Activated CD4-positive, alpha-beta T cell treated with anti-CD3 and anti-CD28 coated beads, Interleukin-2, amount 50 U/mL, for 1 hour (primary cell): ENCODE data around the gene RPTOR.

Experiments
- DNase-seq: peaks from one replicate; pipeline ENCODE4 v3.0.0-alpha.2; 2020

Gene RPTOR

DNA sequence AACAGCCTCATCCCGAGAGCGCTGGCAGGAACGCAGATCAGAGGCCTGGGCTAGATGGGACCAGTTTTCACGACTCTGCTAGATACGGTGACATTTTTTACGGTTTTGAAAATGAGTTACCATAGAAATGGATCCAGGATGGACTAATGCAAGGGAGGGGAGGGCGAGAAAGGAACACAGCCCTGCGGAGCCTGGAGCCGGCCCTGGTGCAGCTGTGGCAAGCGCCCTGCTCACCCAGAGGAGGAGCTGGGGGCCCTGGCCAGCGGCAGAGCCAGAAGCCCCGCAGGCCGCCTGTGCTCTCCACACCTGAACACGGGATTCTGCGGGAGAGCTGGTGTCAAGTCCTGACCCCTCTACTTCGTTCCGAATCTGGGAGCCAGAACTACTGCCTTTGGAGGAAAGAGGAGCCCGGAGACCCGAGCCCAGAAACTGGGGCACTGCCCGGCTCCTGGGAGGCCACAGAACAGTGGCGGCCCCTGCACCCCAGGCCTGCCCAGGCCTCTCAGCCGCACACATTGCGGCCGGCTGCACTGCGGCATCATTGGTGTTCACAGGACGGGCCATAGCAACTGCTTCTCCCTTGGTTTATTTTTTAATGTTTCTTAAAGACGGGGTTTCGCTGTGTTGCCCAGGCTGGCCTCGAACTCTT is 358.4 kb downstream of the RPTOR start:
- no peak for DNase-seq

DNA sequence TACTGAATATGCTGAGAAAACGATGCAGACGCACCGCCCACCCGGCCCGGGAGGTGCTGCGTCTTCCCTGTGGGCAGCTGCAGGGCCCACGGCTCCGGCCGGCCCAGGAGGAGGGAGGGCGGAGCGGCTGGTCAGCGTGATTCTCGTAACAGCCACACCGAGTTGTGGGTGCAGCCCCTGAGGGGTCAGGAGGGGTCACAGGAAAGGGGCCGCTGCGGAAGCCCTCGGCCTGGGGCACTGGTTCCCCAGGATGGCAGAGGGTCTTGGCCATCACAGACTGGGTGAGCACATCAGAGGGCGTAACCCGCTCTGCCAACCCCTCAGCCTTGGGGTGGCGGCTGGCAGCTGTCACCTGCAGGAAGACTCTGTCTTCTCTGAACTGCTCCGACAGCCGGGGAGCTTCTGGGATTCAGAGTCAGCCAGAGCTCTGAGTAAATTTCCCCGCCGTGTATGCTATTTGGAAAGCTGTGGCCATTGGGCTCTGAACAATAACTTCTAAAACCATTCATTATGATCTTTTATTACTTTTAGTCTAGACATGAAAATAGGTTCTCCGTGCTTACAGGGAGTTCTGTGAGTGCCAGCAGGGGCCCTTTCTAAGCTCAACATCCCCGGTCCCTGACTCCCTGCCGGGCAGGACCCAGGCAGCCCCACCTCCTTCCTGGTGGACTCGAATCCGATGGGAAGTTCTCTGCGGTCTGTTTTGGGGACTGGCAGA is 359.6 kb downstream of the RPTOR start:
- DNase-seq: no peak

DNA sequence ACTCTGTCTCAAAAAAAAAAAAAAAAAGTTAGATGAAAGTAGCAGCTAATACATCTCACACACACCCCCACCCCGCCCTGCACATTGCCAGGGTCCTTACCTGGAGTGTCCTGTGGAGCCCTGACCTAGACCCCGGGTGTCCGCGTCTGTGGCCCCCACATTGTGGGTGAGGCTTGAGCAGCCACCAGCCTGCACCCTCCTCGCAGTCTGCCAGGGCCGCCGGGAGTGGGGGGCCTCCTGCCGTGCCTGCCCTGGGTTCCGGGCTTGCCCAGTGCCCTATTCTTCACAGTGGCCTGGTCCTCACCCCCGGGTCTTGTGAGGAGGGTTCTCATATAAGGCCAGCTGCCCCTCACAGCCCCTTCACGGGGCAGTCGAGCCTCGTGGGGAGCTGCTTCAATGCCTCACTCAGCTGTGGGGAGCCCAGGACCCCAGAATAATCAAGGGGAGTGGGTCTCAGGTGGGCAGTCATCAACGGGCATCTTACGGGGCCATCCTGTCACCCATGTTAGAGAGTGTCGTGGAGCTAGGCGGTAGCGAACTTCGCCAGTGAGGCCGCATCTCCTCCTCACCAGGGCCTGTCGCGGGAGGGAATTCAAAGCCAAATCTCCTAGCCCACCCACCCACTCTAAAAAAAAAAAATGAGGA is 361.1 kb downstream of the RPTOR start:
- no peak for DNase-seq

DNA sequence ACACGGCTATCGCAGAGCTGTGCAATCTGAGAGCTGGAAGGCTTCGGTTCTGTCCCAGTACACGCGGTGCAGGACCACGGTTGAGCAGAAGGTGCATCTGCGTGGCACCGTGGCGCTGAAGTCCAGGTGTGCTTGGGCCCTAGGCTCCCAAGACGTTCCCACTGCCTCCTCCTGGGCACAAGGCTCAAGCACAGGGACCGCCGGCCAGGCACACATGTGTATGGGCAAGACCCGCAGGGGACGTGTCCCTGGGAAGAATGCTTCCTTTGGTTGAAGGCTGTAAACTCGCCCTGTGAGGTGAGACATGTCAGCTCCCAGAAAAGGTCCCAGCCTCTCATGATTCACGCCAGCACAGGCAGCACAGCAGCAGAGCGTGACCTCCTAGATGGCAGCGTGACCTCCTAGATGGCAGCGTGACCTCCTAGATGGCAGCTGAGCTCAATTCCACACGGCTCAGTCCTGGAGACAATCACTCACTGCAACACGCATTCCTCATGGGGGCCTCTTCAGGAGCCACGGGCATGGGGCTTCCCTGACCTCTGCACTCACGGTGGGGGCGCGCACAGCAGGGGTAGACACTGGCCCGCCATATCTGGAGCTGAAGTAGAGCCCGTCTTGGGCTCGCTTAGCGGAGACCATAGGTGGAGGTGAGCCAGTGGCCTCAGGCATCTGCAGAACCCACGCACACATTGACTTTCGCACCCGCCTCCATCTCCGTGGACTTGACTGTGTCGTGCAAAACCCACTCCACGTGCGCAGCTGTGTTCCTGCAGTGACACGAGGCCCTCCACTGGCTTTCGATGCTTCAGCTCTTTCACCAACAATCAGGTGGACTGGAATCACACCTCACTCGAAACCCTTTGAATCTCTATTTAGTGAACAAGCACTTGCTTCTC is 362.0 kb downstream of the RPTOR start:
- DNase-seq: no peak

DNA sequence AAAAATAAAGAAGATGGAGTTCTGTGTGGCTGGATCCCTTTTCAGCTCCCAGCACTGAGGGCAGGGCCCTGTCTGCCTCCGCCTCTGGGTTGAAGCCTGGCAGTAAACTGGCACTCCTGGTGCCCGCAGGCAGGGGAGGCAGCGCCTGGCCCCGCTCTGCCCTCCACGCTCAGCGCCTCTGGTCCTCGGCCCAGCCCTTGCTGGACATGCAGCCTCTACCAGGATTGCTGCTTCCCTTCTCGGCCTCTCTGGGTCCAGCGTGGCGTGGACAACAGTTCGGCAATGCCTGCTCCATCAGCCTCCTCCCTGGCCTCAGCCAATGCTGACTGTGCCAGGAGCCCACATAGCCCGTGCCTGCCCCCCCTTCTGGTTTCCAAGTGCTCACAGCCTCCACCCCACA is 362.6 kb downstream of the RPTOR start:
- no peak for DNase-seq

DNA sequence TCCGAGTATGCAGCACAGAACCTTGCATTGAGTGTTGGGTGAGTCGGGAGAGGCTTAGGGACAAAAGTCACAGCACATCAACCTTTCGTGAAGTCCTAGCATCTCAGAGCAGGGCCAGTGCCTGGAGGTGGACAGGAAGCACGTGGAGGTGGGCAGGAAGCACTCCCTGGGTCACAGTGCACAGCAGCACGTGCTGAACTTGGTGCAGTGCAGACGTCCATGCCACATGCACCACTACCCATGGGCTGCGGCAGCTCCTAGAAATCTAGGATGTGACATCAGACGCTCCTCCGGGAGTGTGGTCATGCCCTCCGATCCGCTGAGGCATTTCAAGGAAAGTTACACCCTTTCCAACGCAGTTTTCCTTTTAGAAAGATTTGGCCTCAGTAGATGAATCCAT is 363.6 kb downstream of the RPTOR start:
- DNase-seq: no peak

DNA sequence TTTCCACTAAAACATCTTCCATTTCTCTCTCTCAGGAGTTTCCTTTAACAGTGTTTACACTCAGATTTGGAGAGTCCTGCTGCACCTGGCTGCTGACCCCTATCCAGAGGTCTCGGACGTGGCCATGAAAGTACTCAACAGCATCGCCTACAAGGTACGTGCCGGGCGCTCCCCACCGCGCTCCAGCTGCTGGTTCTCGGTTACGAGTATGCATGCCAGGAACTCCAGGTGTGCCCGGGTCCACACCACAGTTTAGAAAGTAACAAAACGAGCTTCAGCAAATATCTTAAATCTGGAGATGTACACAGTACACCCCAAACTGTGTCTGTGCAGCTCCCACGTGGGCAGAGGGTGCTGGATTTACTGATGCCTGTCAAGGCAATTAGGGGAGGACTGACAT is 364.1 kb downstream of the RPTOR start:
- no peak for DNase-seq

DNA sequence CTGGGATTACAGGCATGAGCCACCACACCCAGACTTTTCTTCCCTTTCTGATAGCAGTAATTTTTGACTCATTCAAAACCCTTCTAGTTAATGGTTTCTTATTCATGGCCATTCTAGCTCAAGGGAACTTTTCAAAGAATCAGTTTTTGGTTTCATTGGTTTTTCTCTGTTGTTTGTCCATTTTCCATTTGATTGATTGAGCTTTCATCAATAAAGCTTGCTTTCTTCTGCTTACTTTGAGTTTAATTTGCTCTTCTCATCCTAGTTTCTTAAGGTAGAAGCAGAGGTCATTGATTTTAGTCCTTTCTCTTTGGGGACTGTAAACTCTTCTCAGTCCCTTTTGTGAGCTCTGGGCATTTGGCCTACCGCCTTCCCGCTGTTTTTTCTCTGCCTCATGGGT is 365.0 kb downstream of the RPTOR start:
- no peak for DNase-seq

DNA sequence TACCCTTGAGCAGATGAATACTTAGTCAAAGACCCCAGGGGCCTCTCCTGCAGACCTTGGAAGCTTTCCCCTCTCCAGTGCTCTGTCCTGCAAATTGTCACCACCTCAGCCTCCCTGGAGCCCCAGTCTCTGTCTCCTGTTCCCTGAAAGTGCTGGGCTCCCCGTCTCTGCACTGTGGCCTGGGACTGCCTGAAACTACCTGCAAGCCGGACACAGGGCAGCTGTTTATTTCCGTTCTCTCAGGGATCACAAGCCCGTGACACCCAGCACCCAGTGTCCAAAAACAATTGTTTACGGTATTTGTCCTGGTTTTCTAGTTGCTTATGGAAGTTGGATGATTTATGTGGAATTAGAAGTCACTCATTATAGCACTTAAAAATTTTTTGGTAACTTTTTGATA is 365.4 kb downstream of the RPTOR start:
- no peak for DNase-seq

DNA sequence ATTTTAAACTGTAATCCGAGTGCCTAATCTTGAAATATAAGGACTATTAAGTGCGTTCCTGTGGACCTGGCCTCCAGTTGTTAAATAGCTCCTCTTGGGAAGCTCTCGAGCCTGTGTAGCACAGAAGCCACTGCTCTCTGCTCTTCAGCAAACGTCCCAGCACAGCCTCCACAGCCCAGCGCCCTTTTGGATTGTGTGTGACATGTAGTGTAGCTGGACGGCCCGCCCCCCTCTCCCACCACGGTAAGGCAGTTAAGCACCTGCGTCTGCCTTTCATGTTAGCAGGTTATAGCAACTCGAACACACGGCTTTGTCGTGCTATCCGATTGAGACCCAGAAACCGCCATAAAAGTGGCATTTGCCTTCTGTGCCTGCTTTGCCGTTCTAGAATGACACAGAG is 367.8 kb downstream of the RPTOR start:
- DNase-seq: no peak

DNA sequence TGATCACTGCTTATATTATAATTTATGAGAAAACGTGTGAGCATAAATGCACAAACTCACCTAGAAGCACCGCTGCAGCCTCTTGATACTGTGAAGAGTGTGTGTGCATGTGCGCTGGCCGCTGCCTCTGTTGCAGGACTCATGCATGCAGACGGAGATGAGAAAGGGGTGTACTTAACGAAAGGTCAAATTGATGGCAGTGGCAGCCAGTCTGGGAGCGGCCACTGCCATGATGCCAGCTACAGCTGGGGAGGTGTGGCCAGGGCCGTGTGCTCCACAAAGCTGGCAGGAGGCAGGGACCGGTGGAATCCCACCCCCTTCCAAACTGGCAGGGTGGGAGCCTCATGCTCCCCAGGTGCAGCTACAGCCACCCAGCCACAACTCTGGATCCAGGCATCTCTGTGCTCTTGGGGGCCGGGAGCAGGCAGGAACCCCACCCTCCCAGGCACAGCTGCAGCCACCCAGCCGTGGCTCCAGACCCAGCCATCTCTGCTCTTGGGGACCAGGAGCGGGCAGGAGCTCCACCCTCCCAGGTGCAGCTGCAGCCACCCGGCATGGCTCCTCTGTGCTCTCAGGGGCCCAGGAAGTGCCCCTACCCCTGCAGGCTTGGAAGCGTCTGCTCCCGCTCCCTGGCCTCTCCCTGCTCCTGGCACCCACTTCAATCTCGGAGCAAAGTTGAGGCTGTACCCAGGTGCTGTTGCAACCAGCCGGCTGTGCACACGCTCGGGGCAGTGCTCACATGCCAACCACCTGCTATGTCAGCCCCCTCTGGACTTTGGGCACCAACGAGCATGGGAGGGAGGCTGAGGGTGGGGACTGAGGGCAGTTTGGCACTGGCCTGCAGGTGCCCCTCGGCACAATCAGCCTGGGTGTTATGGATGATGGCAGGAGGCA is 369.5 kb downstream of the RPTOR start:
- no peak for DNase-seq

DNA sequence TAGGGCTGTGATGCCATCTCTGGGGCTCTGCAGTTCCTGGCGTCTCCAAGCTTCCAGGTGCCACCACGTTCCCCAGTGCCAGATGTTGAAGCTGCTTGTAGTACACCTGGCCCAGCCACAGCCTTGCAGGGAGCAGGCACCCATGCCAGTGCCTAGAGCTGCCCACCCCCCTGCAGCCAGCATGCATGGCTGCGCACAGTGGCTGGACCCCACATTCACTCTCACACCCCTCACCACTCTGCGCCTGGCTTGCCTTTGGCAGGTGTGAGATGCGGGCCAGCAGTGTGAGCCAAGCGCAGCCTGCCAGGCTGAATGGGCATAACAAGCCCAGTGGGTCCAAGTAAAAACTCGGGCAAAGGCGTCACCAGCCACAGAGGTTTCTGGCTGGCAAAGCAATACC is 371.6 kb downstream of the RPTOR start:
- no peak for DNase-seq

DNA sequence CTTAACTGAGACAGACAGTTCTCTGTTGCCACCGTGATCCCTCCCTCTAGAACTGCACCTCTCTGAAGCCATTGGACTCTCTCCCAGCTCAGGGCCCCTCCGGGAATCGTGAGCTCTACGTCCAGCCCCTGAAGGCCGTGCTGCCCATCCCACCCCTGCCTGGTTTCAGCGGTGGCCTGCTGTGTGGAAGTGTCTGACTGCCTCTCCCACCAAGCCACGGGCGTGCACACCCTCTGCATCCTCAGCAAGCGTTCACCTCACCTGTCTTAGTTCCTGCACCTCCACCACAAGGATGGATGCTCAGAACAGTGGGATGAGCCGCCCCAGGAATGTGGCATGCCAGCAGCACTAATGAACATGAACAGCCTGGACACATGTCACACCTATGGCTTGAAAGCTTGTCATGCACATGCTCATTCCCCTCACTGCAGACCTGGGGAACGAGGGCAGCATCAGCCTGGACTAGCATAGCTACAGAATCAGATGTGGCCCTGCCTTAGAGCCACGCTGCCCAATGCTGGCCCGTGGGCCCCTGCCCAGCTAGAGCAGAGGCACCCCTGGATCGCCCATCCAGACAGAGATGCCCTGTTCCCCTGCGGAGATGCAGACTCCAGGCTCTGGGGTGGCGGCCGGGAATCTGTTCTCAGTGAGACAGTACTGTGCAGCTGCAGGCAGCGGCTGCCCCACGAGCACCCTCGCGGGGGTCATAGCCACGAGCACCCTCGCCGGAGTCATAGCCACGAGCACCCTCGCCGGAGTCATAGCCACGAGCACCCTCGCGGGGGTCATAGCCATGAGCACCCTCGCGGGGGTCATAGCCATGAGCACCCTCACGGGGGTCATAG is 373.3 kb downstream of the RPTOR start:
- DNase-seq: no peak

DNA sequence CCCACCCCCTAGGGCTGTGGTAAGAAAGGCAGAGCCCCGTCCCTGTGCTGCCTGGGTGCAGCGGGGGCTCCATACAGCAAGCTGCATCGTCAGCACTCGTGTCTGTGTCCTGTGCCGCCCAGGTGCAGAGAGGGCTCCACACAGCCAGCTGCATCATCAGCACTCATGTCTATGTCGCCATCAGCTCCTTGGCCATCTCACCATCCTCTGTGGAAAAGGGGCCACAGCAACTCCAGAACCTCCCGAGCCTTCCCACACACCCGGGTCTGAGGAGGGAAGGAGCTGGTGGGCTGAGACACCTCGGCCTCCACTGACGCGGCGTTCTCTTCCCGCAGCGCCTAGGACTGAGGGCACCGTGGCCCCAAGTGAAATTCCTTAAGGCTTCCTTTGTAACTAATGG is 374.1 kb downstream of the RPTOR start:
- DNase-seq: no peak

DNA sequence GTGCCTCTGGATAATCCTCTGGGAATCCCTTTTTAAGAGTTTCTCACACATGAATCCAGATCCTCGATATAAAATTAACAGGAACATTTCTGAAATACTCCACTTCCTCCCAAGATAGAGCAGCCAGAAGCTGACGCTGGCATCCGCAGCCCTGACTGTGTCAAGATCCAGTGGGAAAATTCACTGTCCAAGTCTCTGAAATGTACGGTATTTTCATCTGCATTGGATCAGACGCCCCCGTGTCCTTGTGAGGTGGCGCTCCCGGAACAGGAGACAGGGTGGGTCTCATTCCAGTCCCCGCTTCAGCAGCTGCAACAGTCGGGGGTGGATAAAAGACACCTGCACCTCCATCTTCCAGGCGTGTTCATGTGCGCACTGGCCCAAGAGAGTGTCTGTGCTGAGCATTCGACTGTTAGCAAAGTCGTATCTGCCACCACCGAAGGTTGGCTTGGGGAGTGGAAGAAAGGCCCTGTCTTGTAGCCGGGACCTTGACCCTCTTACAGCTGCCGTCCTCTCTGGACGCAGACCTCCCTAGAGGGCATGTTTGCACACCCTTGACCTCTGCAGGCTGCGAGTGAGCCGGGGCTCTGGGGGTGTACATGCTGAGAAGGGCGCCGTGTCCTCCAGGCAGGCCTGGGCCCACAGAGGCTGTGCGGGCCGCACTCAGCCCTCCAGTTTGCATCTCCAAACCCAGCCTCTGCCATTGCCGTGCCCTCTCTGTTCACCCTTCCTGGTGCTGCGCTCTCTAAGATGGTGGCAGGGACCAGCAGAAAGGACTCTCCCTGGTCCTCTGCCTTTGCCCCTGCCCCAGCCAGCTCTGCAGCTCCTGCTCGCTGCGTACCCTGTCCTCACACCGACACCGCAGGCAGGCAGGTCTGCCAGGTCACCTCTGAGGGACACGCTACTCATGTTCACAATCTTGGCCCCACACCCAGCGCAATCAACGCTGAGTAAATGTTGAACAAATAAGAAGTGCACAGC is 375.0 kb downstream of the RPTOR start:
- no peak for DNase-seq

DNA sequence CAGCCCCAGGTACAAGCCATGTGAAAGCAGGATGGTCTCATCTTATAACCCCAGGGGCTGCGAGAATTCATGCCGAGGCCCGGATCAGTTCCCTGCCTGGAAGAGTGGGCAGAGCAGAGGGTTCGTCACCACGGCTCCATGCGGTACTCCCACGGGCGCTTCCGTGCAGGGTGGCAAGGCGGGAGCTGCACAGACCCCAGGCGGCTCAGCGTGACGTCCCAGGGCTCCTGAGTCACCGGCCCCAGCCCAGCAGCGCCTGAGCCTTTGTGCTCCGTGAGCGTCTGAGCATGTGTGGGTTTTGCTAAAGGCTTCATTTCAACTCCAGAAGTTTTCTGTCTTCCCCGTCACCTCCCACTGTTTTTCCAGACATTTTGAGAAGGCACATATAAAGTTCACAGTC is 375.8 kb downstream of the RPTOR start:
- no peak for DNase-seq

DNA sequence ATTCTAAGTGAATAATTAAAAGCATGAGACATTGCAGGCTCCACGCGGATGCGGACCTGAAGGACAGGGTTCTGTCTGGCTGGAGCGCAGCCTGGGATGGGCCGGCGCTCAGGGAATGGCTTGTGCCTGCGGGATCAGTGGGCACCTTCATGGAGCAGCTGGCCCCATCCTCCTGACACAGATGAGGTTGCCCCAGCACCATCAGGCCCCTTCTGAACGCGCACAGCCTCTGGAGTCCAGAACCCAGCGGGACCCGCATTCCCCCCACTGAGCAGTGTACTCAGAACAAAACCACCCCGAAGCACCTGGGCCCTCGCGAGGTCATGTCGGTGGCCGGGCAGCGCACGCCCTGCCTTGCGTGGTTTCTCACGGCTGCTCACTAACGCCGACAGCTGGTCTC is 376.5 kb downstream of the RPTOR start:
- DNase-seq: no peak

DNA sequence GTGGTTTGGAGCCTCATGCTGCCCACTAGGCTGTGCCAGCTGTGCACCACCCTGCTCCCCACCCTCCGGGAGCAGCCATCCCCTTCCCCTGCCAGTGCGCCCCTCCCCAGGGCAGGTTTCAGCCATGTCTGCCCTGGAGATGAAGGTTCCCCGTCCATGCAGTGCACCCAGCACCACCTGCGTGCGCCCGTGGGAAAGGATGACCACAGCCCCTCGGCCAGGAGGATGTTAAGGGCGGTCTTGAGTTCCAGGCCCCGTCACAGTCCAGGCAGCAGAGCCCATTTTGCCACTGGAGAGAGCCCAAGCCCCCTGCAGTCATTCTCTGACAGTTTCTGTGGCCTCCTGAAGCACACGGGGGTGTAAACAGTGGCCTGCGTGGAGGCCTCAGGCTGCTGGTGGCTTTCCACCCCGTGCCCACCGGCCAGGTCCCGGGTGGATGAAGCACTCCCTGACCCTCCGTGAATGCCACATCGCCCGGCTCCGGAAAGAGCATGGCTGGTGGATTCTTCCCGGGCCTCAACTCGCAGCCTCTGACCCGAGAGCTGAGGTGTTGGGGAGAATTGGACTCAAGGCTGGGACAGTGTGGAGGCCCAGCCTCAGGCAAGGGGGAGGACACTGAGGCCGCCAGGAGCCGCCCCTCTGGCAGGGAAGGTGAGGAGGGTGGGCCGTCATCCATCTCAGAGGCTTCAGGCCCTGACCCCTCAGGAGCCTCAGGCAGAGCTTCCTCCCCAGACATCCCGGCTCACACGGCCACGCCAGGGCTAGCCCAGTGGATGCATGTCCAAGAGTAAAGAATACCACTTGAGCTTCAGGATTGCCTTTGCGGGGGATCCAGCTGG is 377.3 kb downstream of the RPTOR start:
- no peak for DNase-seq

DNA sequence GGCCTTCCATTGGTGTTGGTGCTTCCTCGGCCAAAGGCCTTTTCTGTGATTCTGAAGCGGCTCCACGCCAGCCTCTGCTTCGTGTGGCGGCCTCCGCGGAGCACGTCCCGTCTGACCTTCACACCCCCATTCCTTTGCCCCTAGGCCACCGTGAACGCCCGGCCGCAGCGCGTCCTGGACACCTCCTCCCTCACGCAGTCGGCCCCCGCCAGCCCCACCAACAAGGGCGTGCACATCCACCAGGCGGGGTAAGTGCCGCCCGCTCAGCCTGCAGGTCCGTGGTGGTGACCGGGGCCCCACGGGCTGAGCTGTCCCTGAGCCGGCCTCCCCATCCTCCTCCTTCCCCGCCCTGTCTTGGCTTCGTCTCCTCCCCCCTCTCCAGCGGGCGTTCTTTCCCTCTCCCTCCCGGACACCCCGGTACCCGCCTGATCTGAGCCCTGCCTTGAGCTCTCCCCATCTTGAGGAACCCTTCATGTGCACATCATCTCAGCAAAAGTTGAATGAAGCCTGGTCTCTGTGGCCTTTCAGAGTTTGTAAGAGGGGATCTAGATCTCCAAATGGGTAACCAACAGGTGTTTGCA is 378.0 kb downstream of the RPTOR start:
- no peak for DNase-seq
